OCI-LY7 (cell line): ENCODE results near the gene HIGD2A. TPM values are rescaled to one million over a fixed set of nuclear protein-coding genes. Genes with fewer than 3 reads are reported as not detected.

Experiments
- BruUV-seq: library from RNA; stranded (reverse); fragments of 400-500 nt; replicated peaks from 2 replicates; lab custom pipeline; 2021; lab: Mats Ljungman, UMichigan
- CTCF ChIA-PET: fragments of 300-600 bp; sonication (Branson Sonifier 250); formaldehyde crosslinking; loops from one replicate; lab custom pipeline; 2022; ENCODE audit warnings: antibody characterized with exemption; ENCODE audit not compliant: unreplicated experiment; lab: Charles Lee
- POLR2A ChIA-PET: fragments of 300-600 bp; sonication (Branson Sonifier 250); formaldehyde crosslinking; loops from one replicate; lab custom pipeline; 2022; ENCODE audit warnings: antibody characterized with exemption; lab: Charles Lee
- DNase-seq: peaks from one replicate; pipeline ENCODE4 v3.0.0-alpha.2; 2015; ENCODE audit warnings: low spot score
- H2AFZ ChIP-seq: fragments of 200-600 bp; sonication (generic), shearing (Covaris generic); 2 replicates; pipeline ENCODE4 v1.6.1; 2014; ENCODE audit warnings: mild to moderate bottlenecking, antibody characterized with exemption, low read length, moderate library complexity
- H3K27ac ChIP-seq: fragments of 200-600 bp; sonication (generic); 2 replicates; pipeline ENCODE4 v1.5.1; 2014; ENCODE audit warnings: mixed run types, low read depth, mild to moderate bottlenecking, moderate library complexity, low read length, inconsistent platforms; ENCODE audit not compliant: poor library complexity, severe bottlenecking
- H3K36me3 ChIP-seq: fragments of 200-600 bp; sonication (generic); 2 replicates; pipeline ENCODE4 v1.6.1; 2014; ENCODE audit warnings: mild to moderate bottlenecking, antibody characterized with exemption, low read length, moderate library complexity, mixed read lengths; ENCODE audit not compliant: insufficient read depth
- H3K4me1 ChIP-seq: fragments of 200-600 bp; sonication (generic); 2 replicates; pipeline ENCODE4 v1.5.1; 2014; ENCODE audit warnings: mild to moderate bottlenecking, low read length; ENCODE audit not compliant: insufficient read depth, poor library complexity, severe bottlenecking
- H3K4me2 ChIP-seq: fragments of 200-600 bp; sonication (generic); 2 replicates; pipeline ENCODE4 v1.6.1; 2014; ENCODE audit warnings: mild to moderate bottlenecking, low read length
- H3K4me3 ChIP-seq: fragments of 200-600 bp; sonication (generic); 2 replicates; pipeline ENCODE4 v1.5.1; 2014; ENCODE audit warnings: mild to moderate bottlenecking, low read depth, low read length; ENCODE audit not compliant: poor library complexity, severe bottlenecking
- H3K79me2 ChIP-seq: fragments of 200-600 bp; sonication (generic); 2 replicates; pipeline ENCODE4 v1.6.1; 2016; ENCODE audit warnings: low read depth, mild to moderate bottlenecking, low read length, moderate library complexity, mixed read lengths; ENCODE audit not compliant: insufficient read depth
- H3K9me2 ChIP-seq: fragments of 200-600 bp; sonication (generic); 2 replicates; pipeline ENCODE4 v1.6.1; 2016; ENCODE audit warnings: mild to moderate bottlenecking, low read length, mixed read lengths; ENCODE audit not compliant: insufficient read depth
- H3K9me3 ChIP-seq: fragments of 200-600 bp; sonication (generic); 2 replicates; pipeline ENCODE4 v1.6.1; 2014; ENCODE audit warnings: mild to moderate bottlenecking, mixed run types, low read length, mixed read lengths
- H4K20me1 ChIP-seq: fragments of 200-600 bp; sonication (generic); 2 replicates; pipeline ENCODE4 v1.6.1; 2014; ENCODE audit warnings: mild to moderate bottlenecking, antibody characterized with exemption, low read length, moderate library complexity, mixed read lengths; ENCODE audit not compliant: insufficient read depth
- CTCF ChIP-seq: fragments of 200-600 bp; sonication (generic); conservative IDR thresholded peaks from 2 replicates; pipeline ENCODE4 v1.5.1; 2014; ENCODE audit warnings: mild to moderate bottlenecking, antibody characterized with exemption, low read length, moderate library complexity, mixed read lengths
- EZH2phosphoT487 ChIP-seq: fragments of 200-600 bp; sonication (generic); IDR thresholded peaks from 2 replicates; pipeline ENCODE4 v1.6.1; 2018; ENCODE audit warnings: low read depth, borderline replicate concordance, mild to moderate bottlenecking, mixed run types, antibody characterized with exemption, low read length, moderate library complexity, mixed read lengths
- intact Hi-C: fragments of 100-400 bp; cut with micrococcal nuclease; formaldehyde crosslinking; loops from one replicate; pipeline ENCODE4 v1.10.0; 2022; ENCODE audit not compliant: unreplicated experiment
- total RNA-seq, 2 experiments: library from RNA; depleted of rRNA in 1 of 2; stranded (reverse); fragments of >200 nt in 1 of 2; shearing (Covaris generic) in 1 of 2; gene quantifications; 2 replicates each; pipeline ENCODE4 v1.2.3, GENCODE V29; 2014 to 2022

The HIGD2A gene
- total RNA-seq, 2 experiments from 2014 or later, result 145 to 223 TPM

GRCh38 chr5:176382721-176383120 is 5.8 kb upstream of the HIGD2A start:
- H4K20me1 ChIP-seq, result peaks cover 23% of the 10 kb centered on the region
- intact Hi-C loops, result loop anchor here (10.0 kb wide), 1 partner anchor 148 kb away; the partner anchor contains the start of gene SIMC1
- H3K4me3 ChIP-seq, result no peak overlapping the region
- CTCF ChIA-PET, result interaction anchor here (0.5 kb wide), 1 partner anchor 21 kb away, joined by 9 read pairs; no protein-coding TSS in a partner anchor
- no peak for DNase-seq
- H3K4me1 ChIP-seq, result peaks cover 20% of the 10 kb centered on the region
- TF ChIP-seq EZH2phosphoT487, result no peak
- TF ChIP-seq CTCF, result no peak
- H3K9me2 ChIP-seq, result no peaks in the 10 kb centered on the region
- no TSS peak for BruUV-seq
- POLR2A ChIA-PET, result interaction anchor here (1.1 kb wide), 1 partner anchor 21 kb away, joined by 3 read pairs; no protein-coding TSS in a partner anchor
- no peak overlapping the region for H2AFZ ChIP-seq
- H3K27ac ChIP-seq, result no peak overlapping the region
- no peaks in the 10 kb centered on the region for H3K9me3 ChIP-seq
- peaks cover 90% of the 10 kb centered on the region for H3K36me3 ChIP-seq
- no peak overlapping the region for H3K4me2 ChIP-seq
- H3K79me2 ChIP-seq, result peaks cover 29% of the 10 kb centered on the region

GRCh38 chr5:176383248-176383905 is 5.2 kb upstream of the HIGD2A start:
- H3K4me3 ChIP-seq, result no peak overlapping the region
- intact Hi-C loops, result loop anchor here (10.0 kb wide), 1 partner anchor 149 kb away; the partner anchor contains the start of gene SIMC1
- POLR2A ChIA-PET, result interaction anchor here (1.1 kb wide), 1 partner anchor 21 kb away, joined by 3 read pairs; no protein-coding TSS in a partner anchor
- H3K27ac ChIP-seq, result no peak overlapping the region
- H3K4me1 ChIP-seq, result peaks cover 20% of the 10 kb centered on the region
- H3K4me2 ChIP-seq, result no peak overlapping the region
- H3K79me2 ChIP-seq, result peaks cover 36% of the 10 kb centered on the region
- H3K9me2 ChIP-seq, result no peaks in the 10 kb centered on the region
- H4K20me1 ChIP-seq, result peaks cover 23% of the 10 kb centered on the region
- H2AFZ ChIP-seq, result no peak overlapping the region
- CTCF ChIA-PET, result interaction anchor here (0.5 kb wide), 1 partner anchor 21 kb away, joined by 9 read pairs; no protein-coding TSS in a partner anchor
- TF ChIP-seq EZH2phosphoT487, result no peak
- no peak for TF ChIP-seq CTCF
- no TSS peak for BruUV-seq
- peaks cover 93% of the 10 kb centered on the region for H3K36me3 ChIP-seq
- H3K9me3 ChIP-seq, result no peaks in the 10 kb centered on the region
- DNase-seq, result no peak

- ChIA-PET POLR2A (interaction anchor here (1.1 kb wide), 1 partner anchor 22 kb away, joined by 3 read pairs; no protein-coding TSS in a partner anchor), CTCF (no interaction called here)
- Histone ChIP-seq H3K36me3 (peaks cover 90% of the 10 kb centered on the region), H3K79me2 (peaks cover 36% of the 10 kb centered on the region), H2AFZ (no peak overlapping the region), H3K4me1 (peaks cover 20% of the 10 kb centered on the region), H3K27ac (no peak overlapping the region), H3K4me3 (no peak overlapping the region), H3K9me3 (no peaks in the 10 kb centered on the region), H4K20me1 (peaks cover 23% of the 10 kb centered on the region), H3K9me2 (no peaks in the 10 kb centered on the region), H3K4me2 (no peak overlapping the region)
- DNase-seq, result no peak
- intact Hi-C loops, result loop anchor here (10.0 kb wide), 1 partner anchor 149 kb away; the partner anchor contains the start of gene SIMC1
- no TSS peak for BruUV-seq
- TF ChIP-seq EZH2phosphoT487 (no peak), CTCF (no peak)
Measured at GRCh38 chr5:176383961-176384360, 4.6 kb upstream of the HIGD2A start.
